HG03439 (cell line): ENCODE measurements around the gene PRKX.
"Not testable (repeated sequence)": the region's sequence is repeated elsewhere in the genome, so short reads cannot be mapped to it uniquely, and the experiment has no call there.

Source experiments
- ATAC-seq: cut with Tn5 transposase; IDR thresholded peaks from one replicate; pipeline ENCODE4 v1.9.1; 2021; ENCODE audit warnings: mild to moderate bottlenecking, moderate library complexity; ENCODE audit not compliant: unreplicated experiment

Gene PRKX

DNA sequence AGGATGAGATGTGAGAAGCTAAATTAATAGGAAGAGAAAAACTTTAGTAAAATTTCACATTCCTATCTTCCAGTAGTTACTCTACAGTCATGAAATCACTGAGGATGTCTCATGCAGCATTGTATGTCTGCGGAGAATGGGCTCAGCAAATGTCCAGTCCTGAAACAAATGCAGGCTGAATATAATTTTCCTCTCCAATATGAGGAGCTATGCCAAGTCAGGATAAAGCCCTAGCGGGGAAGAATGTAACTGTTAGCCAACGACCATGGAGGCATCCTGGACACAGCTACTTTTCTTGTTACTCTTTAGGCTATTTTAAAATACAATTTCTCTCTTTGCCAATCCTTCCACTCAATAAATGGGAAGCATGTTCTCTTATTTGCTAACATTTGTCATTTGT lies 127.7 kb downstream of the PRKX start:
- ATAC-seq = no peak

DNA sequence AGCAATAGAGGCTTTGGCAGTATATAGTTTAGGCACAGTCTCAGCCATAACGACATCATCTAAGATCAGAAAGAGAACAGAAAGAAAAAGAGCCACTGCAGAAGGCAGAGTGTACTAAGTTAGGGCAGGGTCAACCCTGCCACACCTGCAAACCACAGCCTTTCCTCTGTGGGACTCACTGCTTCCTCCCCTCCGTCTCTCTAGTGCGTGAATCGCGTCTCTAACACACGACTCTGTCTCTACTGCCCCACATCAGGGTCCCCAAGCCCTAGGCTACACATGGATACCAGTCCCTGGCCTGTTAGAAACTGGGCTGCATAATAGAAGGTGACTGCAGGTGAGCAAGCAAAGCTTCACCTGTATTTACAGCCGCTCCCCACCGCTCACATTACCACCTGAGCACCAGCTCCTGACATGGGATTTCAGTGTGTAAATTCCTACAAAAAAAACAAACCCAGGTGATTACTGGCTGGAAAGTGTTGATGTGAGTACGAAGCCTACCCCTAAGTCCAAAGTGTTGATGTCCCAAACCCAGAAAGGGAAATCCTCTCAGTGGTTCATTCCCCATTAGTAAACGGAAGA lies 128.9 kb downstream of the PRKX start:
- ATAC-seq = no peak

DNA sequence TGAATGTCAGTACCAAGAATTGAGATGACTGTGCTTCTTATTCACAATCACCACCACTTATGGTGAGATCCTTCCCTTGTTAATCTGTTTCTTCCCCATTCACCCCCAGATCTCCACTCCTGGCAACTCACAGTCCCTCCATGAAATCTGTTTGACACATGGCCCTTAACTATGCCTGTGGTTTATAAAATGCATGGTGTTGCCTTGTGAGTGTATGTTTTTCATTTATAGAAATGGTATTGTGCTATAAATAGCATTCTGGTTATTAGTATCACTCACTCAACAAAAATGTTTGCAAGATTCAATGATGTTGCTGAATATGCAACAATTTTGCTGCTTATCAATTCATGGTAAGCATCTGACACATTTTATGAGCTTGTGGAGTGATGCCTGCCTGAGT lies 131.0 kb downstream of the PRKX start:
- ATAC-seq = no peak

DNA sequence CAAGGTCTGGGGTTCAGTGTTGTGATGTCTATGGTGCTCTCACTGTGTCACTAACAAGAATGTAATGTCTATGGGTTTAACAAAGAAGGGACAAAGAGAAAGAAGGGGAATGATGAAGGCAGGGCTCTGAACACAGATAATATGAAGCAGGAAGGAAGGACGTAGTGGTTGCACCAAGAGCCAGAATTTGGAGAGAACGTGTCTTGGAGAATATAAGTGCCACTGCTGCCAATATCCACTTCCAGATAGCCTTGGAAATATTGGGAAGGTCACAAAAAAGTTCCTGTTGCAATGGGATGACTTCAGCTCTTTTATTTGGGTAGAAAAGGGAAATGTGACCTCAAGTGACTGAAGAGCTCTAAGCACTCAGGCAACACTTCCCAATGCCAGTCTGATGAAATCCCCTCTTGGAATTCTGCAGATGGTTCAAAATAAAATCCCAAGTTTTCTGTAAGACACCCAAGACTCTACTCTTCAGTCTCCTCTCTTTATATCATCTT lies 131.8 kb downstream of the PRKX start:
- no peak for ATAC-seq

DNA sequence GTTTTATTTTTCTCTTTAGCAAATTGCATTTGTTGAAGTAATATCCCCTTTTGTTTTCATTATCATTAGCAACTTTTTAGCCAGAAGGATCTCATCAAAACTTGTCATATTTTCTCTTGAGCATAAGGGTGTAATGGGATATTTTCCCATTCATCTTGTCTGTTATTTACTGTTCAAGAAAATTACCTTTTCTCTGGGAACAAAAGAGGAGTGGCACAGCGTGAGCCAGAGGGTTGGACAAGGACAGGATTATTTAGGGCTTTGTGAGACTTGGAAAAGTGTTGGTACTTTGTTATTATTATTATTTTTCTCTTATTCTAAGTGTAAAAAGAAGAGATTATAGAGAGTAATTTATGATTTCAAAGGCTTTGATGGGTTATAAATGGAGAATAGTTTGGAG lies 135.9 kb downstream of the PRKX start:
- no peak for ATAC-seq

DNA sequence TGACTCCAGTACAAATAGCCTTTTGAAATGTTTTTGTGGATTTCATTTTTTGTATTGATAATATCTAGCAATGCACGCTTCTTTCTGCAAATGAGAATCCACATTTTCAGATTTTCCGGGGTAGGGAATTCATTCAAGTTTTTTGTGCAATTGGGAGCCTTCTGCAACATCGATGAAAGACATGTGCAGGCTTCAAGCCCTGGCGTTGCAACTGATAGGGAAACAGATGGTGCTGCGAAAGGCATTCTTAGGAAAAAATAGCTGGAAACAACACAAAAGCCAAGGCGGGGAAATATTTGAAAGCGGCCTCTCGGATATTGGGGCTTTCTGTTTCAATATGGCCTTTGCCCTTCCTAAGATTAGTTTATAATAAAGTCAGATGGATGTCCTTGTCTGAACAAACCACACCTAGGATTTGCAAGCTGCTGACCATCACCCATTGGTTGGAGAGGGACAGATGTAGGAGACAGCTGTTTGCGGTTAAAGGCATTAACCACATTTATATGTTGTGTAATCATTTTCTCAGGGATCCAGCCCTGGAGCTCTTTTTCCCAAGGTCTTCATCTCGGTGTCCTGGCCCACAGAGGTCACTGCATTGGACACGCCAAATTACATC lies 136.5 kb downstream of the PRKX start:
- ATAC-seq = no peak

DNA sequence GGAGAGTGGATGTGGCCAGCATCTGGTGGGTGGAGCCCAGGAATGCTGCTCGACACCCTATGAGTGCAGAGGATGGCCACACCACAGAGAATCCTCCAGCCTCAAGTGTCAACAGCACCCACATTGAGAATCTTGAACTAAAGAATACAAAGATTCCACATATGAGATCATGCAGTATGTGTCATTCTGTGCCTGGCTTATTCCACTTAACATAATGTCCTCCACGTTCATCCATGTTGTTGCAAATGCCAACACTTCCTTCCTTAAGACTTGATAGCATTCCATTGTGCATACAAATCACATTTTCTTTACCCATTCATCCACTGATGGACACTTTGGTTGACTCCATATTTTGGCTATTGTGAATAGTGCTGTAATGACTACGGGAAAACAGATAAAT lies 145.8 kb downstream of the PRKX start:
- no peak for ATAC-seq

DNA sequence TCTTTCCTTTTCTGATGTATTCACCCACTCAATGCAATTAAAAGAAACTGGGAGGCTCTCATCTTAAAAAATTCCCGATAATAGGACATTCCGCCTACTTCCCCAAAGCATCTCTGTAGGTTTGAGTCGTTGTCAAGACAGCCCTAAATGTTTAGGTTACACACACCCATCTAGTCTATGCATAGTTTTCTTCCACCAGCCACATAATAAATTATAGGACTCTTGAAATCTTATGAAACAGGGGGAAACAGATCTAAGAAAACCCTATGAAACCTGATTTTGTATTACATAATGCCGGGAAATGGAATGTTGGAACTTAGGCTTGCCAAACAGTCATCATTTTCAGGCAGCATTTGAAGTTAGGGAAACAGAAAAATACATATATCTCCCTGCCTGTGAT lies 150.0 kb downstream of the PRKX start:
- ATAC-seq = no peak

DNA sequence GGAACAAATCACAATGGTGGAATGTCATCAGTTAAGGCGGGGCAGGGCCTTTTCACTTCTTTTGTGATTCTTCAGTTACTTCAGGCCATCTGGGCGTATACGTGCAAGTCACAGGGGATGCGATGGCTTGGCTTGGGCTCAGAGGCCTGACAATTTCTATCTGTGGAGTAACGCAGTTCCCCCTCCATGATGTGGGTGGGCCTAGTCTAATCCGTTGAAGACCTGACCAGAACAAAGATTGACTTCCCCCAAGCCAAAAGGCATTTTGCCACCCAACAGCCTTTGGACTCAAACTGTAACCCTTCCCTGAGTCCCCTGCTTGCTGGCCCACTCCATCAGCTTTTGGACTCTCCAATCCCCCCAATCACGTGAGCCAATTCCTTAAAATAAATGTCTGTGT lies 153.4 kb downstream of the PRKX start:
- not testable (repeated sequence) for ATAC-seq
